ENCODE data around the gene FAM47E.

- TF ChIP-seq REST (IDR thresholded peaks at IDR 0.05; ENCODE audit: borderline replicate concordance in 1 of 2, low read depth in 1 of 2, low read length in 2 of 2) (no peak), ZNF251 (CRISPR knock-in tag; IDR thresholded peaks at IDR 0.05) (no peak), JUNB (CRISPR knock-in tag; IDR thresholded peaks at IDR 0.05; ENCODE audit: borderline replicate concordance) (no peak), SAFB2 (CRISPR knock-in tag; IDR thresholded peaks at IDR 0.05; ENCODE audit: borderline replicate concordance, low read depth) (no peak), NCOA1 (CRISPR knock-in tag; IDR thresholded peaks at IDR 0.05) (no peak), MAX (IDR thresholded peaks at IDR 0.05) (no peak), TARDBP (CRISPR knock-in tag; IDR thresholded peaks at IDR 0.05) (no peak), ZNF101 (CRISPR knock-in tag; IDR thresholded peaks at IDR 0.05; ENCODE audit: borderline replicate concordance, low read depth) (no peak)
- TF ChIP-seq, protein P1, sequence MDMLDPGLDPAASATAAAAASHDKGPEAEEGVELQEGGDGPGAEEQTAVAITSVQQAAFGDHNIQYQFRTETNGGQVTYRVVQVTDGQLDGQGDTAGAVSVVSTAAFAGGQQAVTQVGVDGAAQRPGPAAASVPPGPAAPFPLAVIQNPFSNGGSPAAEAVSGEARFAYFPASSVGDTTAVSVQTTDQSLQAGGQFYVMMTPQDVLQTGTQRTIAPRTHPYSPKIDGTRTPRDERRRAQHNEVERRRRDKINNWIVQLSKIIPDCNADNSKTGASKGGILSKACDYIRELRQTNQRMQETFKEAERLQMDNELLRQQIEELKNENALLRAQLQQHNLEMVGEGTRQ (IDR thresholded peaks at IDR 0.05; ENCODE audit: low read depth, low read length): no peak
- TF ChIP-seq, protein P1 (CRISPR knock-in tag; IDR thresholded peaks at IDR 0.05; ENCODE audit: borderline replicate concordance): no peak
- TF ChIP-seq, protein P2, sequence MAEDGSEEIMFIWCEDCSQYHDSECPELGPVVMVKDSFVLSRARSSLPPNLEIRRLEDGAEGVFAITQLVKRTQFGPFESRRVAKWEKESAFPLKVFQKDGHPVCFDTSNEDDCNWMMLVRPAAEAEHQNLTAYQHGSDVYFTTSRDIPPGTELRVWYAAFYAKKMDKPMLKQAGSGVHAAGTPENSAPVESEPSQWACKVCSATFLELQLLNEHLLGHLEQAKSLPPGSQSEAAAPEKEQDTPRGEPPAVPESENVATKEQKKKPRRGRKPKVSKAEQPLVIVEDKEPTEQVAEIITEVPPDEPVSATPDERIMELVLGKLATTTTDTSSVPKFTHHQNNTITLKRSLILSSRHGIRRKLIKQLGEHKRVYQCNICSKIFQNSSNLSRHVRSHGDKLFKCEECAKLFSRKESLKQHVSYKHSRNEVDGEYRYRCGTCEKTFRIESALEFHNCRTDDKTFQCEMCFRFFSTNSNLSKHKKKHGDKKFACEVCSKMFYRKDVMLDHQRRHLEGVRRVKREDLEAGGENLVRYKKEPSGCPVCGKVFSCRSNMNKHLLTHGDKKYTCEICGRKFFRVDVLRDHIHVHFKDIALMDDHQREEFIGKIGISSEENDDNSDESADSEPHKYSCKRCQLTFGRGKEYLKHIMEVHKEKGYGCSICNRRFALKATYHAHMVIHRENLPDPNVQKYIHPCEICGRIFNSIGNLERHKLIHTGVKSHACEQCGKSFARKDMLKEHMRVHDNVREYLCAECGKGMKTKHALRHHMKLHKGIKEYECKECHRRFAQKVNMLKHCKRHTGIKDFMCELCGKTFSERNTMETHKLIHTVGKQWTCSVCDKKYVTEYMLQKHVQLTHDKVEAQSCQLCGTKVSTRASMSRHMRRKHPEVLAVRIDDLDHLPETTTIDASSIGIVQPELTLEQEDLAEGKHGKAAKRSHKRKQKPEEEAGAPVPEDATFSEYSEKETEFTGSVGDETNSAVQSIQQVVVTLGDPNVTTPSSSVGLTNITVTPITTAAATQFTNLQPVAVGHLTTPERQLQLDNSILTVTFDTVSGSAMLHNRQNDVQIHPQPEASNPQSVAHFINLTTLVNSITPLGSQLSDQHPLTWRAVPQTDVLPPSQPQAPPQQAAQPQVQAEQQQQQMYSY (CRISPR knock-in tag; IDR thresholded peaks at IDR 0.05): no peak
- TF ChIP-seq, protein P3, sequence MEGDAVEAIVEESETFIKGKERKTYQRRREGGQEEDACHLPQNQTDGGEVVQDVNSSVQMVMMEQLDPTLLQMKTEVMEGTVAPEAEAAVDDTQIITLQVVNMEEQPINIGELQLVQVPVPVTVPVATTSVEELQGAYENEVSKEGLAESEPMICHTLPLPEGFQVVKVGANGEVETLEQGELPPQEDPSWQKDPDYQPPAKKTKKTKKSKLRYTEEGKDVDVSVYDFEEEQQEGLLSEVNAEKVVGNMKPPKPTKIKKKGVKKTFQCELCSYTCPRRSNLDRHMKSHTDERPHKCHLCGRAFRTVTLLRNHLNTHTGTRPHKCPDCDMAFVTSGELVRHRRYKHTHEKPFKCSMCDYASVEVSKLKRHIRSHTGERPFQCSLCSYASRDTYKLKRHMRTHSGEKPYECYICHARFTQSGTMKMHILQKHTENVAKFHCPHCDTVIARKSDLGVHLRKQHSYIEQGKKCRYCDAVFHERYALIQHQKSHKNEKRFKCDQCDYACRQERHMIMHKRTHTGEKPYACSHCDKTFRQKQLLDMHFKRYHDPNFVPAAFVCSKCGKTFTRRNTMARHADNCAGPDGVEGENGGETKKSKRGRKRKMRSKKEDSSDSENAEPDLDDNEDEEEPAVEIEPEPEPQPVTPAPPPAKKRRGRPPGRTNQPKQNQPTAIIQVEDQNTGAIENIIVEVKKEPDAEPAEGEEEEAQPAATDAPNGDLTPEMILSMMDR (CRISPR knock-in tag; IDR thresholded peaks at IDR 0.05): no peak
Observed at GRCh38 chr4:76207549-76207948, 44.0 kb upstream of the FAM47E start.
